HEK293T (cell line): ENCODE measurements around the gene TXNDC8.

Experiments
- CTCF ChIA-PET: fragments of 350-600 bp; formaldehyde crosslinking; extraction: SDS; loops from one replicate; lab custom pipeline; 2021; ENCODE audit warnings: antibody characterized with exemption, inconsistent platforms; lab: Yijun Ruan, JAX
- POLR2A ChIA-PET: fragments of 350-600 bp; formaldehyde crosslinking; extraction: SDS; loops from one replicate; lab custom pipeline; 2020; ENCODE audit warnings: antibody characterized with exemption, inconsistent platforms; lab: Yijun Ruan, JAX
- DNase-seq: peaks from one replicate; pipeline ENCODE4 v3.0.0; 2012; ENCODE audit warnings: mixed read lengths; ENCODE audit errors: extremely low spot score
- ARNT ChIP-seq: fragments of 450-650 bp; IDR thresholded peaks from 2 replicates; pipeline ENCODE4 v1.6.1; 2017; ENCODE audit warnings: mild to moderate bottlenecking
- BHLHE40 ChIP-seq: fragments of 450-650 bp; IDR thresholded peaks from 2 replicates; pipeline ENCODE4 v1.6.1; 2016; ENCODE audit warnings: mild to moderate bottlenecking, moderate library complexity, borderline replicate concordance
- CTBP1 ChIP-seq: fragments of 450-650 bp; IDR thresholded peaks from 2 replicates; pipeline ENCODE4 v1.6.1; 2016; ENCODE audit warnings: borderline replicate concordance
- ELF4 ChIP-seq: fragments of 450-650 bp; IDR thresholded peaks from 2 replicates; pipeline ENCODE4 v1.6.1; 2017; ENCODE audit warnings: antibody characterized with exemption
- FOXA1 ChIP-seq: fragments of 450-650 bp; IDR thresholded peaks from 2 replicates; pipeline ENCODE4 v1.6.1; 2016; ENCODE audit warnings: mild to moderate bottlenecking
- FOXK2 ChIP-seq: fragments of 450-650 bp; IDR thresholded peaks from 2 replicates; pipeline ENCODE4 v1.6.1; 2016; ENCODE audit warnings: mild to moderate bottlenecking
- FOXM1 ChIP-seq: fragments of 450-650 bp; IDR thresholded peaks from 2 replicates; pipeline ENCODE4 v1.6.1; 2017; ENCODE audit warnings: mild to moderate bottlenecking, borderline replicate concordance
- HDGF ChIP-seq: fragments of 450-650 bp; IDR thresholded peaks from 2 replicates; pipeline ENCODE4 v1.6.1; 2017; ENCODE audit warnings: antibody characterized with exemption, borderline replicate concordance
- L3MBTL2 ChIP-seq: fragments of 450-650 bp; conservative IDR thresholded peaks from 2 replicates; pipeline ENCODE4 v1.6.1; 2016; ENCODE audit warnings: mild to moderate bottlenecking
- LEF1 ChIP-seq: fragments of 450-650 bp; IDR thresholded peaks from 2 replicates; pipeline ENCODE4 v1.6.1; 2017; ENCODE audit warnings: mild to moderate bottlenecking, borderline replicate concordance
- NFRKB ChIP-seq: fragments of 450-650 bp; IDR thresholded peaks from 2 replicates; pipeline ENCODE4 v1.6.1; 2016; ENCODE audit warnings: mild to moderate bottlenecking, moderate library complexity
- SP1 ChIP-seq: fragments of 450-650 bp; IDR thresholded peaks from 2 replicates; pipeline ENCODE4 v1.6.1; 2017
- SUZ12 ChIP-seq: fragments of 450-650 bp; IDR thresholded peaks from 2 replicates; pipeline ENCODE4 v1.6.1; 2016; ENCODE audit warnings: mild to moderate bottlenecking
- TARDBP ChIP-seq: fragments of 450-650 bp; IDR thresholded peaks from 2 replicates; pipeline ENCODE4 v1.6.1; 2016
- ZNF384 ChIP-seq: fragments of 450-650 bp; IDR thresholded peaks from 2 replicates; pipeline ENCODE4 v1.6.1; 2016
- TF ChIP-seq, protein P1 (sequence below): fragments of 450-650 bp; IDR thresholded peaks from 2 replicates; pipeline ENCODE4 v1.6.1; 2016

TXNDC8 gene

DNA sequence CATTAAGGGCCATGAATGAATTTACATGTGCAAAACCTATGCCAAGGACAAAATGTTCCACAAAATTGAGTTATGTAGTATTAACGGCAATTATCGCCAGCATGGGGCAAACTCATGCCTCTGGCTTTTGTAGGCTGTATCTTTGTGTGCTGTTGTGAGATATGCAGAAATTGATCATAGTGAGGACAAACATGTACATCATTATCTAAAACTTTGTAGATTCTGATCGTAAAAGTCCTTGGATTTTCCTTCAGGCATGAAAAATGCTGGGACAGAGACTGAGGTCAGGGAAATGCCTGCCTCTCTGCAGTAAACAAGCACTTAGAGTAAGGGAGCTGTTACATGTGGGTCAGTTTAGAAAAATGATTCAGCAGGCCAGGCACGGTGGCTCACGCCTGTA is 5.9 kb upstream of the TXNDC8 start:
- no peak for TF ChIP-seq ZNF384
- no peak for TF ChIP-seq ELF4
- TF ChIP-seq, protein P1, sequence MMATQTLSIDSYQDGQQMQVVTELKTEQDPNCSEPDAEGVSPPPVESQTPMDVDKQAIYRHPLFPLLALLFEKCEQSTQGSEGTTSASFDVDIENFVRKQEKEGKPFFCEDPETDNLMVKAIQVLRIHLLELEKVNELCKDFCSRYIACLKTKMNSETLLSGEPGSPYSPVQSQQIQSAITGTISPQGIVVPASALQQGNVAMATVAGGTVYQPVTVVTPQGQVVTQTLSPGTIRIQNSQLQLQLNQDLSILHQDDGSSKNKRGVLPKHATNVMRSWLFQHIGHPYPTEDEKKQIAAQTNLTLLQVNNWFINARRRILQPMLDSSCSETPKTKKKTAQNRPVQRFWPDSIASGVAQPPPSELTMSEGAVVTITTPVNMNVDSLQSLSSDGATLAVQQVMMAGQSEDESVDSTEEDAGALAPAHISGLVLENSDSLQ, result no peak
- no peak for TF ChIP-seq SP1
- no peak for TF ChIP-seq SUZ12
- TF ChIP-seq TARDBP, result no peak
- POLR2A ChIA-PET, result no interaction called here
- CTCF ChIA-PET, result no interaction called here
- DNase-seq, result no peak

DNA sequence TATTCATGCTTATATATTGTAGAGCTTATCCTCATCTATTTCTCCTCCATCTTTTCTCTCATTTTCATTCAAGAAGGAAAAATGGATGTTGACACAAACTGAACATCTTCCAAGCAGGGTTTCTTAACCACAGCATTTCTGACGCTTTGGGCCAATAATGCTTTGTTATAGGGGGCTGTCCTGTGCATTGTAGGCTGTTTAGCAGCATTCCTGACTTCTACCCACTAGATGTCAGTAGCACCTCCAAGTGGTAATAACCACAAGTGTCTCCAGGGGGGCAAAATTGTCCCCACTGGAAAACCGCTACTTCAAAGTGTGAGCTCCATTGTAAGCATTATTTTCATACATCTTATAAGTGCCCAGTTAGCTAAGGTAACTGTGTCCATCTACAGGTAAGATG is 2.6 kb upstream of the TXNDC8 start:
- CTCF ChIA-PET, result interaction anchor here (0.6 to 0.7 kb wide), 2 partner anchors 30 to 88 kb away, joined by 3 read pairs; no protein-coding TSS in a partner anchor
- no peak for DNase-seq
- no peak for TF ChIP-seq ARNT
- no peak for TF ChIP-seq LEF1
- TF ChIP-seq, protein P1, result no peak
- no peak for TF ChIP-seq ZNF384
- TF ChIP-seq SUZ12, result no peak
- TF ChIP-seq CTBP1, result no peak
- TF ChIP-seq HDGF, result no peak
- TF ChIP-seq L3MBTL2, result no peak
- no peak for TF ChIP-seq BHLHE40
- TF ChIP-seq TARDBP, result no peak
- TF ChIP-seq ELF4, result no peak
- no peak for TF ChIP-seq FOXA1
- TF ChIP-seq NFRKB, result no peak
- no peak for TF ChIP-seq SP1
- POLR2A ChIA-PET, result no interaction called here

DNA sequence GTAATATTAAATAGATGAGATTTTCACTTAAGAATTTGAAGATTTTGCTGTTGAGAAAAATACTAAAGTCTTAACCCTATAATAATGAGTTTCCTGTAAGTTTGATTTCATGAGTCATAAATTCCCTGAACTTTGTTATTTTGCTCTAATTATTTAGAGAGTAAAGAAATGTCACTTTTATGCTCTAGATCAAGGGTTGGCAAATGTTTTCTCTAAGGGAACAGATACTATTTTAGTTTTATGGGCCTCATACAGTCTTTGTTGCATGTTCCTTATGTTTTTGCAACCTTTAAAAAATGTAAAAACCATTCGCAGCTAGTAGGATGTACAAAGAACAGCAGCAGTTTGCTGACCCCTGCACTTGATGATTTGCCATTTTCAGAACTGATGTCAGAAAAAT is 480 bp upstream of the TXNDC8 start:
- TF ChIP-seq, protein P1, result no peak
- TF ChIP-seq SUZ12 (no peak), TARDBP (no peak), L3MBTL2 (no peak), FOXA1 (no peak), FOXK2 (no peak), SP1 (no peak), LEF1 (no peak), FOXM1 (no peak), NFRKB (no peak), HDGF (no peak), ZNF384 (no peak), ELF4 (no peak)
- ChIA-PET CTCF (no interaction called here), POLR2A (no interaction called here)
- no peak for DNase-seq

DNA sequence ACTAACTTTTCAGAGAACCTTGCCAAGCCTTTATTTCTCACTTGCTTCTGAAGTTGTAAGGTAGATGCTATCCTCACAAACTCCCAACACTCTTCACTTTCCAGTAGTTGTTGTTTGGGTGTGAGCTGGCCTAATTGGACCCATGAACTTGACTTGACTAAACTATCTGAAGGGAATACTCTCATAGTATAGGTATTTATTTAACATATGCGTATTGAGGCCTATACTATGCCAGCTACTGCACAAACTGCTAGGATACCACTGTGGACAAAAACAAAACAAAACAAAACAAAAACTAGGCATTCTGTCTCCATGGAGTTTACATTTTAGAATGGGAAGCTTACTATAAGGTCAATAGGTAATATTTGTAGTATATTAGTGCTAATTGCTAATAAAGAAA is 1.3 kb downstream of the TXNDC8 start:
- TF ChIP-seq SP1, result no peak
- no peak for TF ChIP-seq LEF1
- TF ChIP-seq ARNT, result no peak
- TF ChIP-seq L3MBTL2, result no peak
- ChIA-PET POLR2A (interaction anchor here (1.1 kb wide), 1 partner anchor 80 kb away, joined by 3 read pairs; the partner anchor contains the start of gene TXN), CTCF (no interaction called here)
- no peak for DNase-seq

DNA sequence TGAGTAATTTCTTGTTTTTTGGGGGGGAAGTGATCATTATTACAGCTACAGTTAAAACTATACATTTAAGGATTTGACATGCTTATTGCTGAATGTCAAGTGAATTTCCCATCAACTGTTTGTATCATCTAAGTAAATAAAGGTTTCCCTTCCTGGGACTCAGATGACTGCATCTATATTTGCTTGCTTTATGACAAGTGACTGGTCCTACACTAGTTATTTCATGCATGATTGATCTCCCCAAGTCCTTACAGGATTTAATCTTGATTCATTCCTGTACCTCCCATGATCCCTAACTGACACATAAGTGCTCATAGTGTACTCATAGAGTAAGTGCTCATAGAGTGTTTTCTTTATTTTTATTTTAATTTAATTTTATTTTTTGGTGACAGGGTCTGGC is 2.8 kb downstream of the TXNDC8 start:
- ChIA-PET CTCF (no interaction called here), POLR2A (no interaction called here)
- no peak for DNase-seq
- no peak for TF ChIP-seq HDGF
- TF ChIP-seq SP1, result no peak
- TF ChIP-seq SUZ12, result no peak
- TF ChIP-seq, protein P1, result no peak
- TF ChIP-seq CTBP1, result no peak
- no peak for TF ChIP-seq NFRKB
- no peak for TF ChIP-seq FOXM1
- TF ChIP-seq TARDBP, result no peak
- no peak for TF ChIP-seq FOXK2
- TF ChIP-seq ELF4, result no peak
- no peak for TF ChIP-seq ARNT
- TF ChIP-seq ZNF384, result no peak
- TF ChIP-seq FOXA1, result no peak
- no peak for TF ChIP-seq LEF1
- no peak for TF ChIP-seq L3MBTL2
- TF ChIP-seq BHLHE40, result no peak

DNA sequence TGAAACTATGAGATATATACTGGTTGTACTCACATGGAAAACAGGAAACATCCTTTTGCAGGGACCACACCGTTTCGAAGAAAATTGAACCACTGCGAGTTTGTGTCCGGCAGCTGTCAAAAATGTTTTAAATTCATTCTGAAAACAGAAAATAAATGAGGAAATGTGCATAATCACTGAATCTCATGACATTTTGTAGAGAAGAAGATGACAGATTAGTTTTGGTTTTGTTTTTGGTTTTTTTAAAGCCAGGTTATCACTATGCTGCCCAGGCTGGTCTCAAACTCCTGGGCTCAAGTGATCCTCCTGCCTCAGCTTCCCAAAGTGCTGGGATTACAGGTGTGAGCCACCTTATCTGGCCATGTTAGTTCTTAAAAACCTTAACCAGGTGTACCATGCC is 3.5 kb downstream of the TXNDC8 start:
- TF ChIP-seq FOXK2 (no peak), FOXA1 (no peak), L3MBTL2 (no peak), TARDBP (no peak)
- POLR2A ChIA-PET, result no interaction called here
- no peak for DNase-seq
- CTCF ChIA-PET, result no interaction called here

DNA sequence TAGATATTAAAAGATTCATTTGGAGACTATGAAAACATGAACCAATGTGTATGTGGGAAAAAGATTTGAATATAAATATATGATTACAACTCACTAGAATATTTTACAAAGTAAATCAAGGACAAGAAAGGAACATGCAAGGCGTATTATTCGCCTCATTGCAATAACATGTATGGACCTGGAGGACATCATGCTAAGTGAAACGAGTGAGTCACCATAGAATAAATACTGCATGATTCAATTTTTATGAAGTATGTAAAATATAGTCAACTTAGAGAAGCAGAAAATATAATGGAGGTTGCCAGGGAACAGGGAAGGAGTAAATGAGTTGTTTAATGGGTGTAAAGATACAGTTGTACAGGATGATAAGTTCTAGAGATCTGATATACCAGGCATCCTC is 4.9 kb downstream of the TXNDC8 start:
- DNase-seq, result no peak
- CTCF ChIA-PET, result no interaction called here
- POLR2A ChIA-PET, result no interaction called here
- TF ChIP-seq NFRKB (no peak), FOXM1 (no peak), HDGF (no peak), BHLHE40 (no peak)
